Activated CD4-positive, alpha-beta memory T cell treated with anti-CD3 and anti-CD28 coated beads for 36 hours (primary cell): ENCODE data around the gene PFKFB4. TPM values are rescaled to one million over a fixed set of nuclear protein-coding genes. Genes with fewer than 3 reads are reported as not detected.
A peak's percentile ranks its signal among the peaks of the same experiment; 100 is the strongest.
"Not testable (repeated sequence)": the region's sequence is repeated elsewhere in the genome, so short reads cannot be mapped to it uniquely, and the experiment has no call there.

Experiments
- CTCF ChIA-PET: fragments of 350-600 bp; sonication (Branson Sonifier 250); formaldehyde crosslinking; loops from one replicate; lab custom pipeline; 2021; ENCODE audit warnings: antibody characterized with exemption, inconsistent platforms; lab: Charles Lee
- POLR2A ChIA-PET: fragments of 350-600 bp; sonication (Branson Sonifier 250); formaldehyde crosslinking; loops from one replicate; lab custom pipeline; 2021; ENCODE audit warnings: antibody characterized with exemption; lab: Charles Lee
- DNase-seq: peaks from one replicate; pipeline ENCODE4 v3.0.0-alpha.2; 2020
- H3K27ac Mint-ChIP-seq: one replicate; pipeline ENCODE4 v1.8.0; 2021; ENCODE audit warnings: mixed read lengths
- H3K27me3 Mint-ChIP-seq: one replicate; pipeline ENCODE4 v1.8.0; 2021; ENCODE audit warnings: mixed read lengths
- H3K36me3 Mint-ChIP-seq: one replicate; pipeline ENCODE4 v1.8.0; 2021; ENCODE audit warnings: mixed read lengths
- H3K4me1 Mint-ChIP-seq: one replicate; pipeline ENCODE4 v1.8.0; 2021; ENCODE audit warnings: low read depth, mixed read lengths
- H3K4me3 Mint-ChIP-seq: one replicate; pipeline ENCODE4 v1.8.0; 2021; ENCODE audit warnings: mild to moderate bottlenecking, mixed read lengths
- H3K9me3 Mint-ChIP-seq: one replicate; pipeline ENCODE4 v1.8.0; 2021; ENCODE audit warnings: mixed read lengths
- intact Hi-C: fragments of 100-400 bp; cut with micrococcal nuclease; formaldehyde crosslinking; loops from one replicate; pipeline ENCODE4 v1.15.1; 2023
- total RNA-seq, 2 experiments: library from RNA; stranded (reverse); gene quantifications; one replicate each; pipeline ENCODE4 v1.2.3, GENCODE V29; 2021

The PFKFB4 gene
- total RNA-seq, 2 experiments from 2014 or later: 19.4 to 22.4 TPM

DNA sequence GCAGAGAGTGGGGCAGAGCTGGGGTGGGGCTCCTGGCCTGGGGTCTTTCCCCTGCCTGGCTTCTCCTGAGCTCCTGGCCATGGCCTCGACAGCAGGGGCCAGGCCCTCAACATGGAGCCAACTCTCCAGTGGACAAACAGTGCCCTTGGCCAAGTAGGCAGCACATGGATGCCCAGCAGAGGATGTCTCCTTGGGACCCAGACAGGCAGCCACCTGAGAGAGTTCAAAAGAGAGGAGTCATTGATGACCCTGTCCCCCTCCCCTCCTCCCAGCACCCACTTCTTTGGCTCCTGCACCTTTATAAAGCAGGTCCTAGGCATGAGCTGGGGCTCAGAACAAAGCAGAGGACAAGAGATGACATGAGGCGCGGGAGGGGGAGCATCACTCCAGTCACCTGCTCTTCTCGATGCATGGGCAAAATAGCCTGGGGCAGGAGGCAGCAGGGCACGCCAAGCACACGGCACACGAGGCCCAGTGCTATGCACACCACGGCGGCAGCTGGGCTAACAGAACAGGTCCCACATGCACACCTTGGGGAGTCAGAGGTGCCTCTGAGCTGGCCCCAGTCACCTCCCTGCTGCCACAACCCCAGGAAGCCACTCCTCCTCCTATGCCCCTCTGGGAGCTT, 80.1 kb downstream of the PFKFB4 start:
- Mint-ChIP-seq H3K9me3 (no peaks in the 10 kb centered on the region), H3K4me3 (no peak overlapping the region), H3K27me3 (no peaks in the 10 kb centered on the region), H3K27ac (peak overlapping the region; percentile 95), H3K36me3 (peaks cover 2% of the 10 kb centered on the region), H3K4me1 (peaks cover 47% of the 10 kb centered on the region)
- DNase-seq: no peak
- POLR2A ChIA-PET: no interaction called here
- CTCF ChIA-PET: interaction anchor here (0.8 to 2.4 kb wide), 3 partner anchors 40 to 76 kb away, joined by 3 to 8 read pairs (median 3); no protein-coding TSS in a partner anchor
- intact Hi-C loops: no loop called here

DNA sequence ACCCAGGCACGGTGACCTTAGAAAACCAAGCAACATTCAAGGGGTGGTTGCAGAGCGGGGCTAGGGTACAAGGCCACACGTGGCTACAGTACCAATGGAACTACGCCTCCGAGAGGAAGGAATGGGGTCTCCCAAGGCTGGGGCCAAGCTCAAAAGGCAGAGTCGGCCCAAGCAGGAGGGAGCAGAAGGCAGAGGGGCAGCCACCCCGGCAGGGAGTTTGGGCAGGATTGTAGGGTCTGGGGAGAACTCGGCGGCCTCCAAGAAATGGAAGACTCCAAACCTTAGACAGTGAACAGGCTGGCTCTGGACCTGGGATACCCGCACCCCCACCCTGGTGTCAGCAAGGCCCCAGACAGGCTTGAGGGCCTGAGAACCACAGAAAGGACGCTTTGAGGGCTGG, 81.4 kb downstream of the PFKFB4 start:
- Mint-ChIP-seq H3K4me1 (peaks cover 48% of the 10 kb centered on the region), H3K4me3 (no peak overlapping the region), H3K27ac (peak overlapping the region; percentile 70), H3K36me3 (peaks cover 2% of the 10 kb centered on the region), H3K27me3 (no peaks in the 10 kb centered on the region), H3K9me3 (no peaks in the 10 kb centered on the region)
- ChIA-PET CTCF (interaction anchor here (2.4 to 5.9 kb wide), 2 partner anchors 39 to 74 kb away, joined by 8 to 40 read pairs; no protein-coding TSS in a partner anchor), POLR2A (no interaction called here)
- DNase-seq: no peak
- intact Hi-C loops: no loop called here

- intact Hi-C loops: no loop called here
- no peak for DNase-seq
- Mint-ChIP-seq H3K36me3 (peaks cover 5% of the 10 kb centered on the region), H3K4me1 (peaks cover 52% of the 10 kb centered on the region), H3K27ac (peak overlapping the region; percentile 70), H3K27me3 (no peaks in the 10 kb centered on the region), H3K4me3 (peak overlapping the region; percentile 13), H3K9me3 (no peaks in the 10 kb centered on the region)
- ChIA-PET CTCF (interaction anchor here (4.5 to 5.9 kb wide), 2 partner anchors 38 to 83 kb away, joined by 26 to 40 read pairs; partner anchors contain the start of gene PFKFB4), POLR2A (no interaction called here)
Measured at GRCh38 chr3:48474619-48475018, 82.0 kb downstream of the PFKFB4 start.

GRCh38 chr3:48474031-48474430, 82.6 kb downstream of the PFKFB4 start:
- intact Hi-C loops, H3K9me3 Mint-ChIP-seq, H3K36me3 Mint-ChIP-seq, H3K27me3 Mint-ChIP-seq, H3K4me3 Mint-ChIP-seq, H3K27ac Mint-ChIP-seq, DNase-seq: not testable (repeated sequence)
- POLR2A ChIA-PET: interaction anchor here (0.9 to 2.4 kb wide), 3 partner anchors 34 to 161 kb away, joined by 3 to 14 read pairs (median 3); partner anchors contain the start of genes CCDC51, SLC26A6 and TMA7
- peaks cover 53% of the 10 kb centered on the region for H3K4me1 Mint-ChIP-seq
- CTCF ChIA-PET: interaction anchor here (0.6 to 5.9 kb wide), 14 partner anchors 12 to 358 kb away, joined by 3 to 40 read pairs (median 5); partner anchors contain the start of genes CCDC51, PFKFB4, SLC26A6 and TMA7

DNA sequence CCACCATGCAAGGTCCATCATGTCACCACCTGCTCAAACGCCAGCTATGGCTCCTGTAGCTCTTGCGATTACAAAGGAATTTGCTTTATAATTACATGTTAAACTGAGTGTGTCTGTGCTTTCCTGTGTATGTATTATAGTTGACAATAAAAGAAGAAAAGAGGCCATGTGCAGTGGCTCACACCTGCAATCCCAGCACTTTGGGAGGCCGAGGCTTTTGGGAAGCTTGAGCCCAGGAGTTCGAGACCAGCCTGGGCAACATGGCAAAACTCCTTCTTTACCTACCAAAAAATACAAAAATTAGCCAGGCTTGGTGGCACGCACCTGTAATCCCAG, 83.0 kb downstream of the PFKFB4 start:
- intact Hi-C loops: loop anchor here (1.0 to 2.0 kb wide), 4 partner anchors 33 to 161 kb away; partner anchors contain the start of genes CCDC51, SLC26A6 and TMA7
- ChIA-PET CTCF (interaction anchor here (0.6 to 5.9 kb wide), 19 partner anchors 12 to 357 kb away, joined by 3 to 40 read pairs (median 4); partner anchors contain the start of genes CCDC51, PFKFB4, SLC26A6 and TMA7), POLR2A (interaction anchor here (0.7 to 2.4 kb wide), 10 partner anchors 9 to 549 kb away, joined by 3 to 14 read pairs (median 4); partner anchors contain the start of genes ATRIP, CCDC51, NDUFAF3 and SLC26A6)
- peak overlapping the region; percentile 79 for H3K4me3 Mint-ChIP-seq
- peak overlapping the region; percentile 98 for H3K27ac Mint-ChIP-seq
- no peak for DNase-seq
- H3K27me3 Mint-ChIP-seq: no peaks in the 10 kb centered on the region
- no peaks in the 10 kb centered on the region for H3K9me3 Mint-ChIP-seq
- H3K36me3 Mint-ChIP-seq: peaks cover 10% of the 10 kb centered on the region
- peaks cover 53% of the 10 kb centered on the region for H3K4me1 Mint-ChIP-seq

- CTCF ChIA-PET: interaction anchor here (0.6 to 5.9 kb wide), 22 partner anchors 9 to 483 kb away, joined by 3 to 40 read pairs (median 3); partner anchors contain the start of genes CCDC51, PFKFB4, SLC26A6 and TMA7
- intact Hi-C loops: loop anchor here (1.0 to 2.0 kb wide), 4 partner anchors 33 to 162 kb away; partner anchors contain the start of genes CCDC51, SLC26A6 and TMA7
- Mint-ChIP-seq H3K27me3 (no peaks in the 10 kb centered on the region), H3K27ac (peak overlapping the region; percentile 98), H3K9me3 (no peaks in the 10 kb centered on the region), H3K4me1 (peaks cover 50% of the 10 kb centered on the region), H3K36me3 (peaks cover 13% of the 10 kb centered on the region), H3K4me3 (peak overlapping the region; percentile 79)
- POLR2A ChIA-PET: interaction anchor here (0.7 to 2.4 kb wide), 17 partner anchors 9 to 549 kb away, joined by 3 to 14 read pairs (median 4); partner anchors contain the start of genes ATRIP, CCDC51, NDUFAF3 and PFKFB4
- peak; percentile 98 for DNase-seq
Measured at GRCh38 chr3:48472923-48473616, 83.5 kb downstream of the PFKFB4 start.

DNA sequence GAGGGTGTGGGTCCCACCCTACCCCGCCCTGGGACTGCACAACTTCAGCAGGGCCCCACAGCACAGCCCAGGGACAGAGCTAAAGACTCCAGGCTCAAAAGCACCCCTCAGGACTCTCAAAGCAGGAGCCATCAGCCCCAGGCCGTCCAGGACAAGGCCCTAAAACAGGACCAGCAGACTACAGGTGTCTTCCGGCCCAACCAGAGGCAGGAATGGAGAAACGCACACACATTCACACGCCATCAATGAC, 84.0 kb downstream of the PFKFB4 start:
- peak overlapping the region; percentile 98 for H3K27ac Mint-ChIP-seq
- no peaks in the 10 kb centered on the region for H3K27me3 Mint-ChIP-seq
- peak overlapping the region; percentile 79 for H3K4me3 Mint-ChIP-seq
- no peak for DNase-seq
- H3K36me3 Mint-ChIP-seq: peaks cover 17% of the 10 kb centered on the region
- ChIA-PET POLR2A (interaction anchor here (0.6 to 2.4 kb wide), 14 partner anchors 8 to 550 kb away, joined by 3 to 14 read pairs (median 4); partner anchors contain the start of genes ATRIP, CCDC51, NDUFAF3 and PFKFB4), CTCF (interaction anchor here (0.6 to 5.9 kb wide), 20 partner anchors 10 to 483 kb away, joined by 3 to 40 read pairs (median 3); partner anchors contain the start of genes CCDC51, PFKFB4, SLC26A6 and TMA7)
- H3K9me3 Mint-ChIP-seq: no peaks in the 10 kb centered on the region
- intact Hi-C loops: loop anchor here (2.0 kb wide), 1 partner anchor 162 kb away; the partner anchor contains the start of gene SLC26A6
- peaks cover 50% of the 10 kb centered on the region for H3K4me1 Mint-ChIP-seq

- Mint-ChIP-seq H3K4me1 (peaks cover 61% of the 10 kb centered on the region), H3K27ac (peak overlapping the region; percentile 98), H3K4me3 (peak overlapping the region; percentile 7), H3K9me3 (no peaks in the 10 kb centered on the region), H3K36me3 (peaks cover 31% of the 10 kb centered on the region), H3K27me3 (no peaks in the 10 kb centered on the region)
- intact Hi-C loops: no loop called here
- ChIA-PET CTCF (interaction anchor here (1.3 to 5.9 kb wide), 3 partner anchors 34 to 165 kb away, joined by 5 to 40 read pairs (median 26); partner anchors contain the start of genes PFKFB4 and SLC26A6), POLR2A (interaction anchor here (0.6 kb wide), 1 partner anchor 12 kb away, joined by 5 read pairs; no protein-coding TSS in a partner anchor)
- no peak for DNase-seq
Measured at GRCh38 chr3:48470286-48470685, 86.3 kb downstream of the PFKFB4 start.

DNA sequence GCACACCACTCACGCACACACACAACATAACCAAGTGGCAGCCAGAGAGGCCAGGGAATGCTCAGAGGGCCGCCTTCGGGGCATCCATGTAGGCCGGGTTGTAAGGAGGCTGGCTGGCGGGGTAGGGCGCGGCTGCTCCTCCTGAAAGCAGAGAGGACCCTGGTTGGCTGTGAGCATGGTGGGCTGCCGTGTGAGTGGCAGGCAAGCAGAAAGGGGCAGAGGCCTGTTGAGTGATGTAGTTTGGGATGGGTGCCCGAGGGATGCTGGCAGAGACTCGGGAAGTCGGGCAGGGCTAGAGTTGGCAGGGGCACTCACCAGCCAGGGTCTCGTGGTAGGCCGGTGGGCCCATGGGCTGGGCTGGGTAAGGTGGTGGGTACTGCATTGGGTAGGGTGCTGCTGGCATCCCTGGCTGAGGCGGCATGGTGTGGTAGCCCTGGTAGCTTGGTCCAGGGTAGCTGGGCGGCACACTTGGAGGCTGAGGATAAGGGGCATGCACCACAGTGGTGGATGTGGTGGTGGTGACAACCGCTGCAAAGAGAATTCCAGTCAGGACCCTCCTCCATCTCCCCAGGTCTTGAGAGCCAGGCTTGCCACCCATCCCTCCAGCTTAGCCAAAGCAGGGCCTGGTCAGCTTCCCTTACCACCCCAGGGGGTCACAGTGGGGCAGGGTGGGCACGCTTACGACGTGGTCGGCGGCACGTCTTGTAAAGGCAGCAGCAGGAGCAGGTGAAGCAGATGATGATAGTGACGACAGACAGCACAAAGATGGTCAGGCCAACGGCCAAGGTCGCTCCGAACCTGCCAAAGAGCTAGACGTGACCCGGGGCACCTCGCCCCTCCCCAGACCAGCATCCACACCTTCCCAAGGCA, 87.3 kb downstream of the PFKFB4 start:
- DNase-seq: no peak
- Mint-ChIP-seq H3K27ac (peak overlapping the region; percentile 98), H3K27me3 (no peaks in the 10 kb centered on the region), H3K9me3 (no peaks in the 10 kb centered on the region), H3K4me3 (no peak overlapping the region), H3K36me3 (peaks cover 31% of the 10 kb centered on the region), H3K4me1 (peaks cover 53% of the 10 kb centered on the region)
- intact Hi-C loops: no loop called here
- ChIA-PET CTCF (interaction anchor here (1.3 to 5.9 kb wide), 4 partner anchors 30 to 166 kb away, joined by 3 to 40 read pairs (median 4); partner anchors contain the start of genes CCDC51 and SLC26A6), POLR2A (interaction anchor here (1.1 to 3.9 kb wide), 2 partner anchors 23 to 29 kb away, joined by 4 to 15 read pairs; partner anchors contain the start of genes ATRIP, CCDC51 and TMA7)

GRCh38 chr3:48468329-48468731, 88.3 kb downstream of the PFKFB4 start:
- no peaks in the 10 kb centered on the region for H3K9me3 Mint-ChIP-seq
- peak overlapping the region; percentile 97 for H3K4me3 Mint-ChIP-seq
- DNase-seq: no peak
- peaks cover 31% of the 10 kb centered on the region for H3K36me3 Mint-ChIP-seq
- ChIA-PET CTCF (interaction anchor here (1.3 to 1.5 kb wide), 2 partner anchors 29 to 32 kb away, joined by 3 to 4 read pairs; partner anchors contain the start of gene CCDC51), POLR2A (interaction anchor here (1.1 to 3.9 kb wide), 4 partner anchors 22 to 90 kb away, joined by 3 to 15 read pairs (median 4); partner anchors contain the start of genes ATRIP, CCDC51 and TMA7)
- intact Hi-C loops: no loop called here
- peaks cover 48% of the 10 kb centered on the region for H3K4me1 Mint-ChIP-seq
- H3K27me3 Mint-ChIP-seq: no peaks in the 10 kb centered on the region
- peak overlapping the region; percentile 98 for H3K27ac Mint-ChIP-seq
